ENCODE measurements around the gene ZHX3. TPM values are rescaled to one million over a fixed set of nuclear protein-coding genes. Genes with fewer than 3 reads are reported as not detected.
"Not testable (repeated sequence)": the region's sequence is repeated elsewhere in the genome, so short reads cannot be mapped to it uniquely, and the experiment has no call there.

Gene ZHX3
- total RNA-seq, 1 experiment from 2014 or later: 4.6 TPM

GRCh38 chr20:41264819-41265218 is 52.7 kb downstream of the ZHX3 start:
- no peak for DNase-seq (ENCODE audit: extremely low read depth, low read depth)

GRCh38 chr20:41261790-41262717 is 55.5 kb downstream of the ZHX3 start:
- DNase-seq (ENCODE audit: extremely low read depth, low read depth): no peak

GRCh38 chr20:41261260-41261659 is 56.3 kb downstream of the ZHX3 start:
- no peak for DNase-seq (ENCODE audit: extremely low read depth, low read depth)

- no peak for DNase-seq (ENCODE audit: extremely low read depth, low read depth)
These were observed 56.8 kb downstream of the ZHX3 start for GRCh38 chr20:41260734-41261220.

DNA sequence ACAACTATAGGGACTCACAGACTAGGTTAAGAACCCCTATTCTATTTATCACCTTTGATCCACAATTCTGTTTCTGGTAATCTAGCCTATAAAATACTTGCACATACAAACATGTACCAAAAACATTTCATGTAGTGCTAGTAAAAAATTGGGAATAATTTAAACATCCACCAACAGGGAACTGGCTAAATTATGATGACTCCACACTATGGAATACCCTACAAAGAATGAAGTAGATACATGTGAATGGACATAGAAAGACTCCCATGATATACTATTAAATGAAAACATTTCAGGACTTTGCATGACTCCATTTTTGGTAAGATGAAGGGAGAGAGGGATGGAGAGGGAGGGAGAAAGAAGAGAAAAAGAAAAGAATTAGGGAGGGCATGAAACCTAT is 58.2 kb downstream of the ZHX3 start:
- DNase-seq (ENCODE audit: extremely low read depth, low read depth): no peak

DNA sequence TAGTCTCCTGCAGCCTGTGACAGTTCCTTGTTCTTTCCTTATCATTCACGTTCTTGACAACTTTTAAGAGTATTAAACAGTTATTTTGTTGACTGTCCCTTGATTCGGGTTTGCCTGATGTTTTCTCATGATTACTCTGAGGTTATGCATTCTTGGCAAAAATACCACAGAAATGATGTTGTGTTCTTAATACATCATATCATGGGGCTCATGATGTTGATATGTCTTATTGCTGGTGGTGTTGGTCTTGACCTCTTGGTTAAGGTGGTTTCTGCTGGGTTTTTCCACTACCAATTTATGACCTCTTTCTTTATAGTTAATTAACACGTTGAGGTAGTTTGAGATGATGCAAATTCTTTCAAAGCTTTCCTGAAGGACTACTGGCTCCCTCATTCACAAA is 59.1 kb downstream of the ZHX3 start:
- DNase-seq (ENCODE audit: extremely low read depth, low read depth): no peak

DNA sequence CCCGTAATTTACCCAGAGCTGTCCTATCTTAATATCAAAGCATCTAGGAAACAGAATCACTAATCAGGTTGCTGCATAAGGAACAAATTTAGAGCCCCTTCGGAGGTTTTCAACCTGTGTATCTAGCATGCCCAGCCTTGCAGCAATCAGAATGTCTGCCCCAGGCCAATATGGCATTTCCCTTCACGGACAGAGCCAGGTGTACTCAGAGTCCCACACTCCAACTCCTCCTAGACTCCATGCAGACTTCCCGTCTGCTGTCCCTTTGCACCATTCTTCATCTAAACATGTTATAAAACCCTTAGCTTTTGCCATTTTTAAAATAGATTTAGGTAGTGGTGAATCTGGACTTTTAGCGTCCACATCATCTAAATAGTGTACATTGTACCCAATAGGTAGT is 61.0 kb downstream of the ZHX3 start:
- DNase-seq (ENCODE audit: extremely low read depth, low read depth): no peak

GRCh38 chr20:41255655-41256054 is 61.9 kb downstream of the ZHX3 start:
- DNase-seq (ENCODE audit: extremely low read depth, low read depth): no peak

- peak; percentile 36 for DNase-seq (ENCODE audit: extremely low read depth, low read depth)
These were observed 67.9 kb downstream of the ZHX3 start for GRCh38 chr20:41249411-41250281.

- no peak for DNase-seq (ENCODE audit: extremely low read depth, low read depth)
These were observed 69.0 kb downstream of the ZHX3 start for GRCh38 chr20:41248368-41249024.

- DNase-seq (ENCODE audit: extremely low read depth, low read depth): no peak
These were observed 69.8 kb downstream of the ZHX3 start for GRCh38 chr20:41247523-41248367.

DNA sequence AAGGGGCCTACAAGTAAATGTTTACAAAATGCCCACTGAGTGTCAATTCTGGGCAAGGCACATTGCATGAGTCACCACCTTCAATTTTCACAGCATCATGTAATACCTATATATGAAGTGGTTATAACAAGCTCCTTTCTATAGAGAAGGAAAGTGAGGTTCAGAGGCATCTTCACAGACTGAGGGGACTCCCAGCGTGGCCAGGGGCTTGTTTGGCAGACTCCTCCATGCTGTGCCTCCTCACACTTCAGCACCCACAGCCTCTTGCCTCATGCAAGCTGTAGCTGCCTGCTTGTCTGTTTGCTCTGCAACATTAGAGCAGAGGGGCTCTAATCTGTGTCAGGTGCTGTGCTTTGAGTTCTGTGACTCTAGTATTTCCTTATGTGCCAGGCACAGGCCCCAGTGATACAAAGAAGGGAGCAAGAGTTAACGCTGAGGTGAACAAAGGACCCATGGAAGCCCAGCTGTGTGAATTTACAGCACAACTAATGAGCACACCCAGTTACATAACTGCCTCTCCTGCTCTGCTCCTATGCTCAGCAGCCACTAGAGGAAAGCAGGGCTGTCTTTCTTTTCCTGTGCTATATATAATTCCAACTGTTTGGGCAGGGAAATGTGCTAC is 72.3 kb downstream of the ZHX3 start:
- no peak for DNase-seq (ENCODE audit: extremely low read depth, low read depth)

DNA sequence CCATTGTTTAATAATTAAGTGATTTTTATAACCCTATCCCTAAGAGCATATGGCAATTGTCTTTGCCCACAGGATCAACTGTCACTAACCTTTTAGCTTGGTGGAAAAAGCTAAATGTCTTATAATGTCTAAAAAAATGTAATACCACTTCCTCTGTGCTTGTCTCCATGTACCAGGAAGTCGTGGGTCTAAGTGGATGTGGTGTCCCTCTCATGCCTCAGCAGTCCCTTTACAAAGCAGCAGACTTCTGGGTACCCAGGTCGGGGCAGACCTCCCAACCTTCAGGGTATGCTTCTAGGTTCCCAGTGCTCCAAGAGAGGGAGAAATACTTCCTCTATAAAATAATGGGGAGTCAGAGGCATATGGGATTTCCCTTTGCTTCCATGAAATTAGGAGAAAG is 74.7 kb downstream of the ZHX3 start:
- no peak for DNase-seq (ENCODE audit: extremely low read depth, low read depth)

- DNase-seq (ENCODE audit: extremely low read depth, low read depth): no peak
These were observed 75.2 kb downstream of the ZHX3 start for GRCh38 chr20:41242352-41242751.

GRCh38 chr20:41237233-41237632 is 80.3 kb downstream of the ZHX3 start:
- DNase-seq (ENCODE audit: extremely low read depth, low read depth): not testable (repeated sequence)

DNA sequence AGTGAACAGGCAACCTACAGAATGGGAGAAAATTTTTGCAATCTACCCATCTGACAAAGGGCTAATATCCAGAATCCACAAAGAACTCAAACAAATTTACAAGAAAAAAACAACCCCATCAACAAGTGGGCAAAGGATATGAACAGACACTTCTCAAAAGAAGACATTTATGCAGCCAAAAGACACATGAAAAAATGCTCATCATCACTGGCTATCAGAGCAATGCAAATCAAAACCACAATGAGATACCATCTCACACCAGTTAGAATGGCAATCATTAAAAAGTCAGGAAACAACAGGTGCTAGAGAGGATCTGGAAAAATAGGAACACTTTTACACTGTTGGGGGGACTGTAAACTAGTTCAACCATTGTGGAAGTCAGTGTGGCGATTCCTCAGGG is 80.7 kb downstream of the ZHX3 start:
- not testable (repeated sequence) for DNase-seq (ENCODE audit: extremely low read depth, low read depth)

DNA sequence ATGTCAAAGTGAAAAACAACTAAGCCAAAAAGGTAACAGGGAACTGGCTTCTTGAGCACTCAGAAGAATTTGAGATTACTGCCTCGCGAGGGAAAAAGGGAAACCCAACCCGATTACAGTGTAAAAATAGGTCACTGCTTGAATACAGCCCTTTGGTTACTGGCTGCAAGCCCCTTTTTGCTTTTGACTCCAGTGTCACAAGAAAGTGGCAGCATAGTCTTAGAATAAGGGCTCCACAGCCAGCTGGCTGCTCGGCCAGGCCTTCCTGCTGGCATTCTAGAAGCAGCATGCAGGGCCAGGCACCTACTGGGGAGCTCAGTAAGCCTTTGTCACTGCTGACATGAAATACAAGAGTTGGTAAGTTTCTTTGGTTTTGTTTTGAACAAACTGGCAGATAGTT is 83.0 kb downstream of the ZHX3 start:
- no peak for DNase-seq (ENCODE audit: extremely low read depth, low read depth)

DNA sequence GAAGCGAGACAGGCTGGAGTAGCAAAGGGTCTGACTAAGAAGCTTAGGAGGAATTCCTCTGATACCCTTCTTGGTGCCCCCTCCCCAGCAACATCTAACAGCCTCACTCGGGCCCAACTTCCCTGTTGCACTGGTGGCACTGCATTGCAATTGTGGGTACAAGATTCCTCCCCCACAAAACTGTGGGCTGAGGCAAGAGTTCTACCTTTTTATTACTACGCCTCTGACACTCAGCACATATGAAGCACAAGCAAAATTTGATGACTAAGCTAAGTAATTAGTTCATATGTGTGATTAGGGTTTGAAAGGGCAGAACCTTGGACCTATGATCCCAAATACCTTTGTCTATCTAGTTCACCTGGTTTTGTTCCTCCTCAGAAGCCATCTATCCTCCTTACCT is 83.5 kb downstream of the ZHX3 start:
- DNase-seq (ENCODE audit: extremely low read depth, low read depth): no peak

Data from NCI-H460 (cell line).